Panc1 (cell line): Measurements from ENCODE around the gene DNAJB4. TPM values are rescaled to one million over a fixed set of nuclear protein-coding genes. Genes with fewer than 3 reads are reported as not detected.

Source experiments
- ATAC-seq: fragments of 200-7000 bp; cut with Tn5 transposase; 2 replicates; pipeline ENCODE4 v1.9.1; 2020; ENCODE audit warnings: mild to moderate bottlenecking, moderate library complexity
- BruUV-seq: library from RNA; stranded (reverse); fragments of 400-500 nt; replicated peaks from 2 replicates; lab custom pipeline; 2021; lab: Mats Ljungman, UMichigan
- CTCF ChIA-PET: fragments of 300-600 bp; sonication (Branson Sonifier 250); formaldehyde crosslinking; loops from one replicate; lab custom pipeline; 2022; ENCODE audit warnings: antibody characterized with exemption; lab: Charles Lee
- POLR2A ChIA-PET: fragments of 300-600 bp; sonication (Branson Sonifier 250); formaldehyde crosslinking; loops from one replicate; lab custom pipeline; 2022; ENCODE audit warnings: antibody characterized with exemption; lab: Charles Lee
- DNase-seq: peaks from one replicate; pipeline ENCODE4 v3.0.0-alpha.2; 2010; ENCODE audit warnings: low read depth, low spot score
- H3K27ac ChIP-seq: 2 replicates; pipeline ENCODE4 v1.5.1; 2011; ENCODE audit warnings: mild to moderate bottlenecking, low read length, inconsistent platforms
- H3K27me3 ChIP-seq: fragments of 200-500 bp; sonication (Bioruptor generic); 2 replicates; pipeline ENCODE4 v1.6.0; 2014; ENCODE audit warnings: low read length, inconsistent platforms; ENCODE audit not compliant: control insufficient read depth, insufficient read depth
- H3K36me3 ChIP-seq: fragments of 200-500 bp; sonication (Bioruptor generic); 2 replicates; pipeline ENCODE4 v1.5.1; 2014; ENCODE audit warnings: inconsistent platforms, mild to moderate bottlenecking, low read length, moderate library complexity; ENCODE audit not compliant: control insufficient read depth, insufficient read depth
- H3K4me1 ChIP-seq: 2 replicates; pipeline ENCODE4 v1.5.1; 2011; ENCODE audit warnings: inconsistent platforms, mild to moderate bottlenecking, low read length, moderate library complexity; ENCODE audit not compliant: control insufficient read depth, insufficient read depth
- H3K4me3 ChIP-seq, 2 experiments: 2 replicates each; pipeline ENCODE4 v1.5.1; 2011 to 2012; ENCODE audit warnings: low read depth in 2 of 2, low read length in 2 of 2, mild to moderate bottlenecking in 2 of 2, inconsistent platforms in 1 of 2, moderate library complexity in 1 of 2
- H3K9me3 ChIP-seq: fragments of 200-500 bp; sonication (Bioruptor generic); 2 replicates; pipeline ENCODE4 v1.5.1; 2014; ENCODE audit warnings: low read depth, mild to moderate bottlenecking, inconsistent platforms, low read length, moderate library complexity; ENCODE audit not compliant: control insufficient read depth, insufficient read depth
- CTCF ChIP-seq: fragments of 450-650 bp; IDR thresholded peaks from 2 replicates; pipeline ENCODE4 v1.5.1; 2017; ENCODE audit warnings: mild to moderate bottlenecking
- POLR2AphosphoS5 ChIP-seq: IDR thresholded peaks from 2 replicates; pipeline ENCODE4 v1.6.1; 2012; ENCODE audit warnings: mild to moderate bottlenecking, low read depth, low read length, moderate library complexity
- SIN3A ChIP-seq: IDR thresholded peaks from 2 replicates; pipeline ENCODE4 v1.6.1; 2012; ENCODE audit warnings: low read depth, mild to moderate bottlenecking, low read length, moderate library complexity, borderline replicate concordance; ENCODE audit not compliant: insufficient read depth
- TCF7L2 ChIP-seq: IDR thresholded peaks from 2 replicates; pipeline ENCODE4 v1.6.1; 2011; ENCODE audit warnings: mild to moderate bottlenecking, low read depth, low read length, inconsistent platforms
- in situ Hi-C: cut with HindIII; loops from 2 replicates; pipeline ENCODE4 v1.10.0; 2016; ENCODE audit warnings: low sequenced_read_pairs, low pct_unique_long_range_greater_than_20kb
- intact Hi-C: fragments of 100-400 bp; cut with micrococcal nuclease; formaldehyde crosslinking; loops from one replicate; pipeline ENCODE4 v1.10.0; 2022; ENCODE audit not compliant: unreplicated experiment
- total RNA-seq: library from RNA; stranded (reverse); gene quantifications from one replicate; pipeline ENCODE4 v1.2.1, GENCODE V29; 2021; ENCODE audit not compliant: unreplicated experiment
- TF ChIP-seq, protein P1 (sequence below), 2 experiments: IDR thresholded peaks; 2 replicates each; pipeline ENCODE4 v1.6.1; 2011 to 2012; ENCODE audit warnings: low read depth in 2 of 2, control low read depth in 1 of 2, low read length in 1 of 2, mild to moderate bottlenecking in 1 of 2, moderate library complexity in 1 of 2; ENCODE audit not compliant: insufficient read depth in 1 of 2

Gene DNAJB4
- total RNA-seq, 1 experiment from 2014 or later, result 14.9 TPM

DNA sequence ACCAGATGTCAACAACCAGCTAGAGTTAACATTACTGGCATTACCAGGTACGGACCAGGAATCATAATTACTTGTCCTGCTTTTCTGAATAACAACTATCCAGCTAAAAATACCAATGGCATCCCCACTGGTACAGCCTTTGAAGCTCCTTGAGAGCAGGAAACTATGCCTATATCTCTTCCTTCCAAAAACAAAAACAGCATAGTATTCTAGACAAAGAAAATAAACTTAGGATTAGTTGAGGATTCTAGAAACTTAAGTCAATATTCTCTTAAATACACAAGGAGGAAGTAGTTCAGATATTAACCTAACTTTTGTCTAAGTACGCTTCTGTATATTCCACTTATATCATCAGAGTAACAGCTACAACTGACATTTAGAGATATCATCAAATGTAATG, 28.8 kb upstream of the DNAJB4 start:
- Histone ChIP-seq H3K27me3 (no peaks in the 10 kb centered on the region), H3K9me3 (no peaks in the 10 kb centered on the region), H3K4me3 (peak overlapping the region; percentile 96 to 100), H3K4me1 (peaks cover 14% of the 10 kb centered on the region), H3K27ac (no peak overlapping the region), H3K36me3 (peaks cover 18% of the 10 kb centered on the region)
- ChIA-PET POLR2A (interaction anchor here (0.8 to 1.2 kb wide), 3 partner anchors 19 to 126 kb away, joined by 3 to 8 read pairs (median 5); no protein-coding TSS in a partner anchor), CTCF (interaction anchor here (0.7 kb wide), 1 partner anchor 155 kb away, joined by 4 read pairs; no protein-coding TSS in a partner anchor)
- TSS peak; percentile 19 for BruUV-seq
- in situ Hi-C loops (no loop called here), intact Hi-C loops (loop anchor here (5.0 kb wide), 1 partner anchor 136 kb away; no protein-coding TSS in a partner anchor)
- no peak for ATAC-seq
- TF ChIP-seq SIN3A (no peak), CTCF (no peak), POLR2AphosphoS5 (no peak), TCF7L2 (no peak)
- TF ChIP-seq, protein P1, sequence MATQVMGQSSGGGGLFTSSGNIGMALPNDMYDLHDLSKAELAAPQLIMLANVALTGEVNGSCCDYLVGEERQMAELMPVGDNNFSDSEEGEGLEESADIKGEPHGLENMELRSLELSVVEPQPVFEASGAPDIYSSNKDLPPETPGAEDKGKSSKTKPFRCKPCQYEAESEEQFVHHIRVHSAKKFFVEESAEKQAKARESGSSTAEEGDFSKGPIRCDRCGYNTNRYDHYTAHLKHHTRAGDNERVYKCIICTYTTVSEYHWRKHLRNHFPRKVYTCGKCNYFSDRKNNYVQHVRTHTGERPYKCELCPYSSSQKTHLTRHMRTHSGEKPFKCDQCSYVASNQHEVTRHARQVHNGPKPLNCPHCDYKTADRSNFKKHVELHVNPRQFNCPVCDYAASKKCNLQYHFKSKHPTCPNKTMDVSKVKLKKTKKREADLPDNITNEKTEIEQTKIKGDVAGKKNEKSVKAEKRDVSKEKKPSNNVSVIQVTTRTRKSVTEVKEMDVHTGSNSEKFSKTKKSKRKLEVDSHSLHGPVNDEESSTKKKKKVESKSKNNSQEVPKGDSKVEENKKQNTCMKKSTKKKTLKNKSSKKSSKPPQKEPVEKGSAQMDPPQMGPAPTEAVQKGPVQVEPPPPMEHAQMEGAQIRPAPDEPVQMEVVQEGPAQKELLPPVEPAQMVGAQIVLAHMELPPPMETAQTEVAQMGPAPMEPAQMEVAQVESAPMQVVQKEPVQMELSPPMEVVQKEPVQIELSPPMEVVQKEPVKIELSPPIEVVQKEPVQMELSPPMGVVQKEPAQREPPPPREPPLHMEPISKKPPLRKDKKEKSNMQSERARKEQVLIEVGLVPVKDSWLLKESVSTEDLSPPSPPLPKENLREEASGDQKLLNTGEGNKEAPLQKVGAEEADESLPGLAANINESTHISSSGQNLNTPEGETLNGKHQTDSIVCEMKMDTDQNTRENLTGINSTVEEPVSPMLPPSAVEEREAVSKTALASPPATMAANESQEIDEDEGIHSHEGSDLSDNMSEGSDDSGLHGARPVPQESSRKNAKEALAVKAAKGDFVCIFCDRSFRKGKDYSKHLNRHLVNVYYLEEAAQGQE (IDR thresholded peaks at IDR 0.05; ENCODE audit: insufficient read depth in 1 of 2, low read depth in 2 of 2, low read length in 1 of 2), result no peak
- DNase-seq, result no peak

DNA sequence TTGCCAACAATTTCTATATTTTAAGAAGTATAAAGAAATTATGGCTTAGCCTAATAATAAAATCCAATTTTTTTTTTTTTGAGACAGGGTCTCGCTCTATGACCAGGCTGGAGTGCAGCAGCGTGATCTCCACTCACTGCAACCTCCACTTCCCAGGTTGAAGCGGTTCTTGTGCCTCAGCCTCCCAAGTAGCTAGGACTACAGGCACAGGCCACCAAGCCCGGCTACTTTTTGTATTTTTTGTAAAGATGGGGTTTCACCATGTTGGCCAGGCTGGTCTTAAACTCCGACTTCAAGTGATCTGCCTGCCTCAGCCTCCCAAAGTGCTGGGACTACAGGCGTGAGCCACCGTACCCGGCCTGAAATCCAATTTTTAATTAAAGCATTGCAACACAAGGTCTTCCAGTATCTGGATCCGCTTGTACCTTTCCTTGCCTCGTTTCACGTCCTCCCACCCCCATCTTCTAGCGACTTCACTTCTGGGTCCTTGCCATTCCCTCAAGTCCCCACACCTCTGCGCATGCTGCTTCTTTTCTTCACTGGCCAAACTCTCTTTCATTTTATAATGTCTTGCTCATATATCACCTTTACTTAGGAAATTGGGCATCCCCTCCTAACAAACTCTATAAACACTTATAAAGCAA, 28.2 kb upstream of the DNAJB4 start:
- ATAC-seq (no peak), DNase-seq (no peak)
- ChIA-PET POLR2A (interaction anchor here (1.2 kb wide), 2 partner anchors 20 to 28 kb away, joined by 5 to 8 read pairs; no protein-coding TSS in a partner anchor), CTCF (interaction anchor here (0.7 kb wide), 1 partner anchor 154 kb away, joined by 4 read pairs; no protein-coding TSS in a partner anchor)
- no TSS peak for BruUV-seq
- H3K27ac ChIP-seq, result peak overlapping the region; percentile 100
- intact Hi-C loops (loop anchor here (5.0 kb wide), 1 partner anchor 136 kb away; no protein-coding TSS in a partner anchor), in situ Hi-C loops (no loop called here)
- no peaks in the 10 kb centered on the region for H3K27me3 ChIP-seq
- H3K4me3 ChIP-seq, result peak overlapping the region; percentile 96 to 100
- no peaks in the 10 kb centered on the region for H3K9me3 ChIP-seq
- H3K36me3 ChIP-seq, result peaks cover 15% of the 10 kb centered on the region
- peaks cover 16% of the 10 kb centered on the region for H3K4me1 ChIP-seq
- TF ChIP-seq TCF7L2, result no peak
- no peak; the same call in 1 of the 2 replicates for TF ChIP-seq POLR2AphosphoS5
- no peak for TF ChIP-seq SIN3A
- TF ChIP-seq, protein P1 (IDR thresholded peaks at IDR 0.05; ENCODE audit: insufficient read depth in 1 of 2, low read depth in 2 of 2, low read length in 1 of 2), result no peak
- no peak for TF ChIP-seq CTCF
